K562 (cell line): ENCODE data around the gene ZNF333.

Experiments used
- FOXM1 ChIP-seq, 2 experiments: fragments of 450-650 bp in 1 of 2; sonication (generic) in 1 of 2; formaldehyde crosslinking in 1 of 2; IDR thresholded peaks; 2 replicates each; pipeline versions ENCODE4 v1.6.1 to v1.9.0; 2017 to 2022; ENCODE audit warnings: low read depth in 2 of 2, mild to moderate bottlenecking in 2 of 2, missing genetic modification reagents in 1 of 2, moderate library complexity in 1 of 2
- TCF7 ChIP-seq: sonication (generic); IDR thresholded peaks from 2 replicates; pipeline ENCODE4 v1.6.1; 2016; ENCODE audit warnings: antibody characterized with exemption, borderline replicate concordance

DNA sequence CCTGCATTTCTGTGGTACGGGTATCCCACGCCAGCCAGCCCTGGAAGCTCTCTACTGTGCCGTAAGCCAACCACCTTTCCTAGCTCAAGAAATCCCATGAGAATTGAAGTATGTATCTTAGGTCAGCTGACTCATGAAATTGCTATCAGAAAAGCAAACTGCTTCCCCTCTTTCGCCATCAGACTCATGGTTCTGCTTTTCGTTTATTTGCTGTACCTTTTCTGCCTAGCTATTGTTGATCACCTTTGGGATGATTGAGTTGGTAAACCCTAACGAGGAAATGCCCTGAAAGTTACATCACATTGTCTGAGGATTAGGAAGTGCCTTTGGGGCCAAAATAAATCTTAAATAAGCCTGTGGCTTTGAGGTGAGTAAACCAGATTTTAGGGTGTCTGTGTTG lies 15.1 kb upstream of the ZNF333 start, which contains the start of gene ADGRE3:
- TF ChIP-seq TCF7, result no peak
- TF ChIP-seq FOXM1 (IDR thresholded peaks at IDR 0.05; ENCODE audit: low read depth), result no peak
- no peak for TF ChIP-seq FOXM1 (CRISPR knock-in tag; IDR thresholded peaks at IDR 0.05; ENCODE audit: low read depth)
